GM21515 (cell line): Measurements from ENCODE around the gene RXRA.

Experiments used
- ATAC-seq: cut with Tn5 transposase; IDR thresholded peaks from one replicate; pipeline ENCODE4 v1.9.1; 2021; ENCODE audit not compliant: unreplicated experiment

RXRA gene

GRCh38 chr9:134396825-134397224, 70.6 kb downstream of the RXRA start:
- no peak for ATAC-seq

GRCh38 chr9:134398756-134399155, 72.5 kb downstream of the RXRA start:
- no peak for ATAC-seq

- no peak for ATAC-seq
These were observed 73.3 kb downstream of the RXRA start for GRCh38 chr9:134399435-134400056.

GRCh38 chr9:134400283-134400682, 74.0 kb downstream of the RXRA start:
- no peak for ATAC-seq

DNA sequence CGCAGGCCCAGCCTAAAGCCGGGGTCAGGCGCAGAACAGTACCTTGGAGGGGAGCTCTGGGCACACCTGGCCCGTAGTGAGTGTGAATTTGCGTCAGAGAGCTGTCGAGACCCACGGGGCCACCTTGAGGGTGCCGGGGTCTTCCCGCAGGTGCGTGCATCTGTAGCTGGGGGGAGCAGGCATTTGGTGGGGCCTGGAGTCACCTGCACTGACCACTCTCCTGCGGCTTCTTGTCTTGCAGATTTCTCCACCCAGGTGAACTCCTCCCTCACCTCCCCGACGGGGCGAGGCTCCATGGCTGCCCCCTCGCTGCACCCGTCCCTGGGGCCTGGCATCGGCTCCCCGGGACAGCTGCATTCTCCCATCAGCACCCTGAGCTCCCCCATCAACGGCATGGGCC, 75.1 kb downstream of the RXRA start:
- no peak for ATAC-seq

DNA sequence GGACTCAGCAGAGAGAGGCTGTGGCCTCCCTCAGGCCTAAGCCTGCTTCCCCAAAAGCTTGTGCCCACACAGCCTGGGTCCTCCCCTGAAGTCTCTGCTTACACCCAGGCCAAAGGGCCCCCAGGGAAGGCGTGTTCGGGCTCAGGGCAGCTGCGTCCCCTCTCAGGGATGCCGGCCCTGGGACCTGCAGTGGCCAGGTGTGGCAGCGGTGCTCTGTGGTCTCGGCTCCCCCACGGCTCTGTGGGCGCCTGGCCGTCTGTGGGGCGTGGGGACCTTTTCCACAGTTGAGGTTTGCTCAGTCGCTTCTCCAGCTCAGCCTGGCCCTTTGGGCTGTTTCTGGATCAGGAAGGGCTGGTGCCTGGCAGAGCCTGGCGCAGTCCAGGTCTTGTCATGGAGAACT, 75.9 kb downstream of the RXRA start:
- no peak for ATAC-seq

DNA sequence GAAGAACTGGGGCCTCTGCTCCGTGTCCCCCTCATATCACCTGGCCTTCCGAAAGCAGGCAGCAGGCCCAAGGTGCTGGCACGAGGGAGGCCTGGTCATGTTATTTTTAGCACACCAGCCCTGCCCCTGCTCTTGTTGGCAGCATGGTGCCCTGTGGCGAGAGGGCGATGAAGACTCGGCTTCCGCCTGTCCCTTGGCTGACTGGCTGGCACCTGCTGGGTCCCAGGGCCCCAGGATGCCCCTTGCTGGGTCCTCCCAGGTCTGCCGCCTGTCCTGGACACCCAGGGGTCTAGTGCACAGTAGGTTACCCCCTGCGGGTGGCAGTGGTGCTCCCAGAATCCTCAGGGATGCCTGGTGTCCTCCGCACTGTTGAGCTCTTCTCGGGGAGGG, 77.0 kb downstream of the RXRA start:
- ATAC-seq = no peak

DNA sequence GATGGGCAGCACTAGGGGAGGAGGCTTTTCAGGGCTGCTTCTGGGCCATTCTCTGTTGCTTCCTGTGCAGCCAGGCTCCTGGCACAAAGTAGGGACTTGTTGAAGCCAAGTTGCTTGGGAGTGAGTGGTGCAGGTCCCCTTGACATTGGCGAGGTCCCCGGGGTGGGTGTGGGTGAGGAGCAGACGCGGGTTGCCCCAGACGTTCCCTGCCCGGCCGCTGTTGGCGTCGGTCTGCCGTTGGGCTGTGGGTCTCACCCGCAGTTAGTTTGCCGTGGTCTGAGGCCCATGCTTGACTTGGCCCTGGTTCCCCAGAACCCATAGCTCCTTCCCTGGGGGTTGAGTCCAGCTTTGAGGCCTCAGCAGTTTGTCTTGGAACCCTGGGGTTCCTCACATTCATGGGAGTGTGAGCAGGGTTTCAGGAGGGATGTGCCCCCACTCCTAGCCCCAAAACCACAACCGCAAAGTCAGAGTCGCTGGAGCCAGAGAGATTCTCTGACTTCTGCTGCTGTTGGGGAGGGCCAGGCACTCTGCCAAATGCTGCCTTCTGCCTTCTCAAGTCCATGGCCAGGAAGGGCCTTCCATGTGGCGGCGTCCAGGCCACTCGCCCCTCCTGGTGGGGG, 77.5 kb downstream of the RXRA start:
- ATAC-seq = no peak

DNA sequence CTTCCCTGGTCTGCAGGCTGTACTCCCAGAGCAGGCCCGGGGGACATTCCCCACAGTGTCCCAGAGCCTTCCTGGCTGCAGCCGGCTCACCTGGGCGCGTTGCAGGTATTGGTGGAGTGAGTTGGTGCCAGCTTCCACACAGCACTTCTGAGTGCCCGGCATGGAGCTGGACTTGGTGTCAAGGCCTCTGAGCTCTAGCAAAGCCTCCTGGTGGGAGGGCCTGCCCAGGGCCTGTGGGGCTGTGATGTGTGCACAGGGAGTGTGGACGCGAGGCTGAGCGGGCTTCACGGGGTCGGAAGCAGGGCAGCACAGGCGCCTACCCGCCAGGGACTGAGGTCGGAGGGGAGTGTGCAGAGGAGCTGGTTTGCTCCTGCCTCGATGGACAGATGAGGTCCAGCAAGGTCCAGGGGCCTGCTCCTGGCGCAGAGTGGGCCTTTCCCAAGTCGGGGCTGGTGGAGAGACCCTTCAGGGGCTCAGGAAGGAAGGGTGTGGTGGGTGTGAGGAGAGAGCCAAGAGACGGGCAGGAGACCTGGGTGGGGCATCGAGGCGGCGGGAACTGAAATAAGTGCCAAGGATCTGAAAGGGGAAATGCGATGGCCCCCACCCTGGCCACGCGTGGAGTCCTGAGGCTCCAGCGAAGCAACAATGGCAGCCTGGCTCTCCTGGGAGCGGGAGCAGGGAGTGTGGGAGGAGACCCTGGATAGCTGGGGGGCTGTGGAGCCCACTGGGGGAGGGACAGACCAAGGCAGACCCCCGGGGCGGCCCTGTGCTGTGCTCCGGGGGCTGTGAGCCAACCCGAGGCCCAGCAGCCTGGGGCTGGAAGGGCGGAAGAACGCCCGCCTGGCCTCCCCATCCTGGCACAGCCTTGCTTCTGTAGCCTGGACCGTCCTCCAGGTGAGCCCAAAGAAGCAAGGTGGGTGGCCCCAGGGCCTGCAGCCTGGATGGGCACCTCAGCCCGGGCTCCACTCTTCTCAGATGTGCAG, 78.4 kb downstream of the RXRA start:
- no peak for ATAC-seq

- no peak for ATAC-seq
These were observed 79.3 kb downstream of the RXRA start for GRCh38 chr9:134405527-134405926.

DNA sequence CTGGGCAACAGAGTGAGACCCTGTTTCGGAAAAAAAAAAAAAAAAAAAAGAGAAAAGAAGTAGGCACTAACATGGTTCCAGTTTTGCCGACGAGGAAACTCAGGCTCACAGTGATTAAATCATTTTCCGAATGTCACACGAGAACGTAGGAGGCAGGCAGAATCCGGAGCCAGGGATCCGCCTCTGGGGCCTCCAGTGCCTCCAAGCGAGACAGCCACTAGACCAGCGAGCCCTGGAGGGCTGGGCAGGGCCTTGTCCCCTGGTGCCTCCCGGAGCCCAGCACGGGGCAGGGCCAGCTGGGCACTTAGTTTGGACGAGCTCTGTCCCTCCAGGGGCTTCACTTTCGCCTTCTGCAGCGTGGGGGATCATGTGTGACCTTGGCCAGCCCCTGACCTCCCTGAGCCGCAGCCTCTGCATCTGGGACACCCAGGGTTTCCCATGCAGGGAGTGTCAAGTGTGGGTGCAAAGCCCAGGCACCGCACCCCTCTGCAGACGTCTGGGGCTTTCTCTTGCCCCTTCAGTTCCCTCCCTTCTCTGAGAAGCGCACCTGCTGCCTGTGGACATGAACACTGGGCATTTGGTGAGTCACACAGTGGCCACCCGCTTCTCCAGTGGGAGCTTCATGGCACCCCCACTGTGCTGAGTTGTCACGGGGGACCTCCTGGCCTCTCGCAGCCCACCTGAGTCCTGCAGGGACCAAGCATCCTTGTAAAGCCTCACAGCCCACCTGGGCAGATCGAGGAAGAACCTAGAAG, 80.3 kb downstream of the RXRA start:
- ATAC-seq = no peak

DNA sequence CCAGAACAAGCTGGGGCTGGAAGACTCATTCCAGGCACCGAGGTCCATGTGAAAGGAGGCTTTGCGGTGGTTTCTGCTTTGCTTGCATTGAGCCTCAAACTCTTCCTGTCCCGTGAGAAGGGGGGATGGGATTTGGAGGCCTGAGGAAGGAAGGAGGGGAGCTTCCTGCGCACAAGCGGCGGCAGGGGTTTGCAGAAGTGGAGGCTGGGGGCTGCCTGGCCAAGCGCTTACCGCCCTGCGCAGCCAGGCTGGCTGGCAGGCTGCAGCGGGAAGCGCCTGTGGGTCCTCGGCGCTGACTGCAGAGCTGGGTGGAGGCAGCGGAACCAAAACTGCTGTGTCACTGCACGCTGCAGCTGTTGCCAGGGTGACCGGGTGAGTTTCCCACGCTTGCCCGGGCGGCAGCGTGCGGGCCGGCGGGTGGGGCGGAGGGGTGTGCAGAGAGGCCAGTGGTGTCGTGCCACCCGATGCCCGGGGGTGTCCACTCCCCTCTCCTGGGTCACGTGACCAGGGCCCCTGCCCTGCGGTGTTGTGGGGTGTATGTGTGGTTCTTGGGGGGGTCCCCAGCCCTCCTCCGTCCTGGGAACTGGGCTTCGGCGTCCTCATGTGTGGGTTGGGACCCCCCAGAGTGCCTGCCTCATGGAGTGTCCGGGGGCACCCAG, 81.0 kb downstream of the RXRA start:
- peak; percentile 58 for ATAC-seq

DNA sequence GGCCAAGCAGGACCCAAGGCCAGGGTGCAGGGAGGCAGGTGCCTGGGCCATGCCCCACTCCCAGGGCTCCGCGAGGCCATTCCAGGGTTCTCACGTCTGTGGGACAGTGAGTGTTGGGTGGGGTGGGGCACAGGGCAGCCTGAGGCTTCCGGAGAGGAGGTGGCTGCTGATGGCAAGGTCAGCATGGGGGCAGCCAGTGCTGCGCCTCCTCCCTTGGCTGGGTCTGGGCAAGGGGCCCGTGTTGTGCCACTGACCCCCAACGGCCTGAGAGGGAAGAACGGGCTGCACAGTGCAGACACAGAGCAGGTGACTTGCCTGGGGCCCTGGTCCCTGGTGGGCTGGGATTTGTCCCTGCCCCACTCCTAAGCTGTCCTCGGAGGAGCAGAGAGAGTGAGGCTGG, 82.1 kb downstream of the RXRA start:
- ATAC-seq = no peak

DNA sequence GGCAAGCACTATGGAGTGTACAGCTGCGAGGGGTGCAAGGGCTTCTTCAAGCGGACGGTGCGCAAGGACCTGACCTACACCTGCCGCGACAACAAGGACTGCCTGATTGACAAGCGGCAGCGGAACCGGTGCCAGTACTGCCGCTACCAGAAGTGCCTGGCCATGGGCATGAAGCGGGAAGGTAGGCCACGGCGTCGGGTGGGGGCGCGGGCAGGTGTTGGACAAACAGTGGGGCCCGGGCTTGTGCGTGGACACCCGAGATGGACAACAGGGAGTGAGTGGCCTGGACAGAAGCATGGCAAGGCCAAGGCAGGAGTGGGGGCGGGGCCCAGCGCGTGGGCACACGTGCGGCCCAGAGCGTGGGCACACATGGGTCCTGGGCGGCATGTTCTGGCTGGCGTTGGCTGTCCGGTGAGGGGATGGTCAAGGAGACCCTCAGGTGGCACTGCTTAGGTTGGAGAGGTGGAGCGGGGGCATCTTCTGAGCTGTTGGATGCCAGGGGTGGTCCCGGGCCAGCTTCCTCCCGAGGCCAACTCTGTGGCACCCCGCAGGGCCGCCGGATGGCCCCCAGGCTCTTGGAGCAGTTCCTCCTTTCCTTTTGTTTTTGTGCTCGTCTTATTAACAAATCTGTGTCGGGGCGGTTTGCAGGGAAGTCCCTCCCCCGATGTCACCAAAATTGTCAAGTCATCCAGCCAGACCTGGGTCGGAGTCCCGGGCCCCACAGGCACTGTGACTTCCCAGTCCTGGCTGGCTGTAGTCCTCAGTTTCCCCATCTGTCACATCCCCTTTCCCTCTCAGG, 82.9 kb downstream of the RXRA start:
- no peak for ATAC-seq

GRCh38 chr9:134410071-134410834, 84.0 kb downstream of the RXRA start:
- no peak for ATAC-seq

DNA sequence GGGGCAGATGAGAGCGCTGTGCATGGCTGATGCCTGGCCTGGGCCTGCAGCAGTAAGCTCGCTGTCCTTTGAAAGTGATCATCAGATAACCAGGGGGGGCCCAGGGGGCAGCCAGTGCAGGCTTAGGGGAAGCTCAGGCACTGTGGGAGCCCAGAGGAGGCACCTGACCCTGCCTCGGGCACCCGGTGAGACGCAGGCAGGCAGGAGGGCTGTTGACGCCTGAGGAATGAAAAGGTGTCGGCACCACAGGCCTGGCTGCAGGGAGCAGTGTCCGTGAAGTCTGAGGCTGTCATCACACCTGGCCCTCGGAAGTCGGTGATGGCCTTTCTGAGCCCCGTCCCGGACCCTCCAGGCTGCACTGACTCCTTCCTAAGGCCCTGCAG, 84.6 kb downstream of the RXRA start:
- ATAC-seq = no peak

DNA sequence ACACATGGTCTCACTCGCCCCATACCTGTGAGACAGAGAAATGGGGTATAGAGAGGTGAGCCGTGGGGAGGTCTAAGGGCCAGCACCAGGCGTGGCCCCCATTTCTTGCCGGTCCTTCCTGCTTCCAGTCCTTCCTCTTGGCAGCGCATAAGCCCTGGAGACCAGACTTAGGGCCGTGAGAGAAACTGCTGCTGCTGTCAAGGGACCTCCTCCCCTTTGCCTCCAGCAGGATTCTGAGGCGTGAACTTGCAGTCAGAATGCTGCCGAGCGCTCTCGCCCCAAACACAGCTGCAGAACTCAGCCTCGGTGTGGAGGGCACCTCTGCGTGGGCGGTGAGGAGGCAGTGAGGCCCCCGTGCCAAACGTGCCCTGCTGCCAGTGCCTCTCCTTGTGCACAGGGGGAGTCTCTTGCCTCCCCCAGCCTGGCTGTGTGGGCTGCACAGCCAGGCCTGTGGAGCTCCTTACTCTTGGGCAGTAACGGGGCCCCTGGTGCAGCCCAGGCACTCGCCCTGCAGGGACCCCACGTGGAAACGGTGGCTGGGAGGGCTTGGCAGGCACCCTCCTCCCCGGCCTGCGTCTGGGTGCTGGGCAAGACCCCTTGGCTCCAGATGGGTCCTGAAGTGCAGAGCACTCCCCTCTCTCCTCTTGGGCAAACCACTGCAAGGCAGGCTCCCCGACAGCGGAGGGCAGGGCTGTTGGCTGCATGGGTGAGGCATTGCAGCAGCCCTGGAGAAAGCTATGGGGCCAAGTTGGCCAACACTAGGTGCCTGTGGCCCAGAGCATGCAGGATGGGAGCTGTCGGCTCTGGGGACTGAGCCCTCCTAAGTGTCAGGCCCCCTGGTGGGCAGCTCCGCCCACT, 85.4 kb downstream of the RXRA start:
- no peak for ATAC-seq

GRCh38 chr9:134412298-134412711, 86.0 kb downstream of the RXRA start:
- ATAC-seq = no peak
